MM.1S (cell line): ENCODE measurements around the gene ANKIB1.

Experiments used
- EZH2 ChIP-seq: fragments of 300-600 bp; sonication (generic); optimal IDR thresholded peaks from 2 replicates; pipeline ENCODE3; 2017; ENCODE audit warnings: low read depth, mild to moderate bottlenecking, antibody characterized with exemption, low read length, mixed read lengths
- EZH2phosphoT487 ChIP-seq: fragments of 300-600 bp; sonication (generic); IDR thresholded peaks from 2 replicates; pipeline ENCODE4 v1.6.1; 2018; ENCODE audit warnings: antibody characterized with exemption, low read length
- TF ChIP-seq, protein P1 (sequence below): fragments of 300-600 bp; sonication (generic); IDR thresholded peaks from 2 replicates; pipeline ENCODE4 v1.5.1; 2016; ENCODE audit warnings: antibody characterized with exemption, low read length, mixed read lengths

DNA sequence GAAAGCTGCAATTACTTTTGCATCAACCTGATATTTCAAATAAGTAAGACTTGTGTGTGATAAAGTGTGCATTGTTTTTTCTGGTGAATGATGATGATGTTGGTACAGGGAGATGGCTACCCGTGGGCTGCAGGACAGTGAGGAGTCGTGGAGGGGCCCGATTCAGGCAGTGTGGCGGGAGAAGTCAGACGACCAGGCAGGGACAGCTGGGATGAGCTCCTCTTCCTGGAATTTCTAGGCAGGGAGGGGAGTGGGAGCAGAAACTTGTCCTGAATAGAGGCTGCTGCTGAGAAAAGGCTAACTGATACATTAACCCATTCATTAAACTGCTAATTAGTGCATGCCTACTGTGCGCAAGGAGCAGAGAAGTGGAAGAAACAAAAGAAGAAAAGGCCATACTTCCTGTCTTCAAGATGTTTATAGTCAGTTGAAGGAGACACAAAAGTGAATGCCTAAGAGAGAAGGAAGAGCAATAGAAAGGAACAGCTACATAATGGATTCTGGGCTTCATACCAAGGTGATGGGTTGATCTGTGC lies 192.2 kb downstream of the ANKIB1 start:
- TF ChIP-seq EZH2phosphoT487 = no peak
- no peak for TF ChIP-seq EZH2
- TF ChIP-seq, protein P1, sequence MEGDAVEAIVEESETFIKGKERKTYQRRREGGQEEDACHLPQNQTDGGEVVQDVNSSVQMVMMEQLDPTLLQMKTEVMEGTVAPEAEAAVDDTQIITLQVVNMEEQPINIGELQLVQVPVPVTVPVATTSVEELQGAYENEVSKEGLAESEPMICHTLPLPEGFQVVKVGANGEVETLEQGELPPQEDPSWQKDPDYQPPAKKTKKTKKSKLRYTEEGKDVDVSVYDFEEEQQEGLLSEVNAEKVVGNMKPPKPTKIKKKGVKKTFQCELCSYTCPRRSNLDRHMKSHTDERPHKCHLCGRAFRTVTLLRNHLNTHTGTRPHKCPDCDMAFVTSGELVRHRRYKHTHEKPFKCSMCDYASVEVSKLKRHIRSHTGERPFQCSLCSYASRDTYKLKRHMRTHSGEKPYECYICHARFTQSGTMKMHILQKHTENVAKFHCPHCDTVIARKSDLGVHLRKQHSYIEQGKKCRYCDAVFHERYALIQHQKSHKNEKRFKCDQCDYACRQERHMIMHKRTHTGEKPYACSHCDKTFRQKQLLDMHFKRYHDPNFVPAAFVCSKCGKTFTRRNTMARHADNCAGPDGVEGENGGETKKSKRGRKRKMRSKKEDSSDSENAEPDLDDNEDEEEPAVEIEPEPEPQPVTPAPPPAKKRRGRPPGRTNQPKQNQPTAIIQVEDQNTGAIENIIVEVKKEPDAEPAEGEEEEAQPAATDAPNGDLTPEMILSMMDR = no peak
